NCI-H1092 (cell line): ENCODE data around the gene ARHGEF37.

Experiments used
- DNase-seq: peaks from one replicate; lab custom pipeline; 2025; lab: John Stamatoyannopoulos, UW

Gene ARHGEF37

GRCh38 chr5:149679876-149680809, 98.8 kb downstream of the ARHGEF37 start:
- DNase-seq = no peak

- DNase-seq = no peak
Observed at GRCh38 chr5:149680810-149681221, 99.5 kb downstream of the ARHGEF37 start.

DNA sequence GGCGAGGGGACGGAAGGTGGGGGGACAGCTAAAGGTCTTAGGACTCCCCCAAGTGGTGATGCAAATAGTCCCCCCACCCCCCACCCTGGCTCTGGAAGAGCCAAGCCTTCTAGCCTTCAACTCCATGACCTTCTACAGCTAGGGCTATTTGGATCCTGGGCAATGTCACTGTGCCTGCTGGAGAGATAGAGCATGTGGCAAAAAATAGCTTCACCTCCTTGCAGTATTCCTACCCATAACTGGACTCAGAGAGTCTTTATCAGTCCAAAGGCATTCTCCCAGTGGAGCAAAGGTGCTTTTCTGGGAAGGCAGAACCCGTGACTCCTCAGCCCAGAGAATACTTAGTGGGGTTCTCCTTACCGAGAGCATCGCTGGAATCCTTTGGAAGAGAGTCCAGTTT, 100.0 kb downstream of the ARHGEF37 start:
- DNase-seq = no peak

DNA sequence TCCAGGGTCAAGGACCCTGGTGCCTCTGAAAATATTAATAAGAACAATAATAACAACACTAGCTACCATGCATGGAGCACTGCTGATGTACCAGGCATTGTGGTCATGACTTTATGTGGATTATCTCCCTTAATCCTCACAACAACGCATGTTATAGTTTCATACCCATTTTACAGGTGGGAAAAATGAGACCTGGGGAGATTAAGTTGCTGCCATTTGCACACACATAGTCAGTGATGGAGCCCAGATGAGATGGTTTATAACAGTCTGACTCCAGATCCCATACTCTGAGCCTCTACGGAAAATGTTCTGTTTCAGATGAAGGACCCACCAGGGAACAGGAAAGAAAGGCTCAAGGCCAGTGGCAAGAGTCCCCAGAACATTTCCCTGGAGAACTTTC, 100.6 kb downstream of the ARHGEF37 start:
- no peak for DNase-seq

DNA sequence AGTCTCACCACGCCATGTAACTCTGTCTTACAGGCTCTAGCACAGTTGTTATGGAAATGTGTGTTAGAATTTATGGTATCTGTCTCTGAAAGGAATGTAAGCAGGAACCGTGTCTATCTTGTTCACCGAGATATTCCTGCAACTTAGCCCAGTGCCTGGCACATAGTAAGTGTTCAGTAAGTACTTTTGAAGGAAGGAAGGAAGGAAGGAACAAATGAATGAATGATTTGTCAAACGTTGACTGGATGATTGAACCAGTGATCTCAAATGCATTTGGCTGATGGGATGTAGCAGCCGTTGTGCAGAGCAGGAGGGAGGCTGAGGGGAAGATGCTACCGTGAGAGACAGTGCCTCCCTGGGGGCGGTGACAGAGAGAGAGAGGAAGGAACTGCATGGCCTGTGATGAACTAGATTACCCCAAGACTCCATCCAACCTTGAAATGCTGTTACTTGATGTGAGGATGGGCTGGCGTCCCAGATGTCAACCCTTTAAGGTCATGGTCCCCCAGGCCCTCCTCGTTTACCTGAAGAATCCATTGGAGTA, 101.3 kb downstream of the ARHGEF37 start:
- DNase-seq = no peak

DNA sequence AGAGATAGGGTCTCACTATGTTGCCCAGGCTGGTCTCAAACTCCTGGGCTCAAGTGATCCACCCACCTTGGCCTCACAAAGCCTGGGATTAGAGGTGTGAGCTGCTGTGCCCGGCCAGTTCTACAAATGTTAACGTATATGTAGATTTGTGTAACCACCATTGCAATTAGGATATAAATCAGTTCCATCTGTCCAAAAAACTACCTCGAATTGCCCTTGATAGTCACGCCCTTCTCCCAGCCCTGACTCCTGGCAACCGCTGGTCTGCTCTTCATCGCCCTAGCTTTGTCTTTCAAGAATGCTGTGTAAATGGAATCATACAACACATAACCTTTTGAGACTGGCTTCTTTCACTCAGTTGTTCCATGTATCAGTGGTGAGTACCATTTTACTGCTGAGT, 102.7 kb downstream of the ARHGEF37 start:
- DNase-seq = no peak

DNA sequence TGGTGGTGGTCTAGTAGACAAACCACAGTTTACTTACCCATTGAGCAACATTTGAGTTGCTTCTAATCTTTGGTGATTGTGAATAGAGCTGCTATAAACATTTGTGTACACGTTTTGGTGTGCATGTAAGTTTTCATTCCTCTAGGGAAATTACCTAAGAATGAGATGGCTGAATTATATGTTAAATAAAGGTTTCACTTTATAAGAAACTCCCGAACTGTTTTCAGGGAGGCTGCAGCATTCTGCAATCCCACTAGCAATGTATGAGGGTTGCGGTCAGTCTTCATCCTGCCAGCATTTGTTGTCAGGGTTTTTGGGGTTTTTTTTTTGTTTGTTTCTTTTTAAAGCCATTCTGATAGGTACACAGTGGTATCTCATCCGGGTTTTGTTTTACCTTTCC, 103.1 kb downstream of the ARHGEF37 start:
- DNase-seq = no peak
